HepG2 (cell line): ENCODE data around the gene STBD1. TPM values are rescaled to one million over a fixed set of nuclear protein-coding genes. Genes with fewer than 3 reads are reported as not detected.

ENCODE experiments used
- BCL3 ChIP-seq: sonication (generic); formaldehyde crosslinking; IDR thresholded peaks from 2 replicates; pipeline ENCODE4 v1.5.1; 2020; ENCODE audit warnings: mild to moderate bottlenecking, missing genetic modification reagents, moderate library complexity
- BHLHE40 ChIP-seq: IDR thresholded peaks from 2 replicates; pipeline ENCODE4 v1.6.1; 2011; ENCODE audit warnings: low read length, improper control_type of control experiment
- CREB1 ChIP-seq, 2 experiments: fragments of 450-650 bp in 1 of 2; IDR thresholded peaks; 2 replicates each; pipeline ENCODE4 v1.6.1; 2016 to 2017; ENCODE audit warnings: control low read depth in 1 of 2, mild to moderate bottlenecking in 1 of 2, missing compliant biosample characterization in 1 of 2, missing genetic modification characterization in 1 of 2
- HMGA1 ChIP-seq: sonication (generic); formaldehyde crosslinking; conservative IDR thresholded peaks from 2 replicates; pipeline ENCODE4 v1.4.0; 2020; ENCODE audit warnings: missing genetic modification reagents
- MED13 ChIP-seq: sonication (generic); formaldehyde crosslinking; IDR thresholded peaks from 2 replicates; pipeline ENCODE4 v1.5.0; 2020; ENCODE audit warnings: missing genetic modification reagents
- NRL ChIP-seq: sonication (generic); formaldehyde crosslinking; IDR thresholded peaks from 2 replicates; pipeline ENCODE4 v1.5.0; 2020; ENCODE audit warnings: missing genetic modification reagents, mild to moderate bottlenecking, moderate library complexity, borderline replicate concordance
- PAF1 ChIP-seq: IDR thresholded peaks from 2 replicates; pipeline ENCODE4 v1.6.1; 2016; ENCODE audit warnings: missing genetic modification reagents, missing compliant biosample characterization
- PHF5A ChIP-seq: IDR thresholded peaks from one replicate; pipeline ENCODE4 v1.6.1; 2018; ENCODE audit warnings: low read depth, missing genetic modification reagents; ENCODE audit not compliant: unreplicated experiment
- THAP8 ChIP-seq: sonication (generic); formaldehyde crosslinking; IDR thresholded peaks from 2 replicates; pipeline ENCODE4 v1.5.1; 2020; ENCODE audit warnings: missing genetic modification reagents, mild to moderate bottlenecking, borderline replicate concordance
- ZBTB3 ChIP-seq: sonication (generic); formaldehyde crosslinking; IDR thresholded peaks from 2 replicates; pipeline ENCODE4 v1.4.0; 2020; ENCODE audit warnings: low read depth, mild to moderate bottlenecking, moderate library complexity, missing genetic modification reagents, borderline replicate concordance
- ZNF207 ChIP-seq: fragments of 450-650 bp; IDR thresholded peaks from 2 replicates; pipeline ENCODE4 v1.6.1; 2016; ENCODE audit warnings: antibody characterized with exemption, borderline replicate concordance
- ZNF263 ChIP-seq: sonication (generic); formaldehyde crosslinking; IDR thresholded peaks from 2 replicates; pipeline ENCODE4 v1.4.0; 2020; ENCODE audit warnings: missing genetic modification reagents
- ZNF276 ChIP-seq: sonication (generic); formaldehyde crosslinking; IDR thresholded peaks from 2 replicates; pipeline ENCODE4 v1.4.0; 2020; ENCODE audit warnings: mild to moderate bottlenecking, low read depth, missing genetic modification reagents
- polyA plus RNA-seq, 8 experiments: library from polyadenylated mRNA; depleted of rRNA in 3 of 8; stranded (reverse) in 7 of 8; unstranded in 1 of 8; fragments of >200 nt; fragmentation: Illumina TruSeq in 4 of 8; extraction: Trizol in 4 of 8; gene quantifications; 2 replicates each; pipeline versions ENCODE4 v1.2.1 to v1.2.3, GENCODE V29; 2011 to 2016; ENCODE audit warnings: low read depth in 4 of 8, missing spikeins in 1 of 8, mixed read lengths in 1 of 8; ENCODE audit not compliant: insufficient read depth in 1 of 8
- total RNA-seq, 5 experiments: library from RNA; depleted of rRNA; stranded (reverse); fragments of >200 nt; fragmentation: Illumina TruSeq; extraction: Trizol; gene quantifications; 2 replicates each; pipeline ENCODE4 v1.2.3, GENCODE V29; 2016; ENCODE audit warnings: low read depth in 1 of 5
- TF ChIP-seq, protein P1 (sequence below): sonication (generic); formaldehyde crosslinking; IDR thresholded peaks from 2 replicates; pipeline ENCODE4 v1.8.1; 2023; ENCODE audit warnings: missing genetic modification reagents, mild to moderate bottlenecking, borderline replicate concordance
- TF ChIP-seq, protein P2 (sequence below): sonication (generic); formaldehyde crosslinking; IDR thresholded peaks from 2 replicates; pipeline ENCODE4 v1.5.1; 2020; ENCODE audit warnings: missing genetic modification reagents, mild to moderate bottlenecking, borderline replicate concordance

The STBD1 gene
- total and polyA plus RNA-seq, 2 of the 13 experiments (the other 11 are each of a cell fraction or from before 2014, with no cell fraction given): 2.8 to 4.3 TPM

GRCh38 chr4:76339364-76339763 is 32.8 kb downstream of the STBD1 start (continued):
- TF ChIP-seq ZNF276: no peak
- TF ChIP-seq ZNF263 (CRISPR knock-in tag): no peak
- TF ChIP-seq THAP8 (CRISPR knock-in tag): no peak
- TF ChIP-seq PHF5A (CRISPR knock-in tag): no peak
- TF ChIP-seq CREB1 (IDR thresholded peaks at IDR 0.05): no peak
- TF ChIP-seq CREB1 (CRISPR knock-in tag; IDR thresholded peaks at IDR 0.05): no peak
- TF ChIP-seq BCL3: no peak
- TF ChIP-seq, protein P1, sequence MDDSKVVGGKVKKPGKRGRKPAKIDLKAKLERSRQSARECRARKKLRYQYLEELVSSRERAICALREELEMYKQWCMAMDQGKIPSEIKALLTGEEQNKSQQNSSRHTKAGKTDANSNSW: no peak
- TF ChIP-seq HMGA1: no peak
- no peak for TF ChIP-seq NRL (CRISPR knock-in tag)
- no peak for TF ChIP-seq ZNF207
- TF ChIP-seq PAF1: no peak
- TF ChIP-seq ZBTB3: no peak
- TF ChIP-seq, protein P2, sequence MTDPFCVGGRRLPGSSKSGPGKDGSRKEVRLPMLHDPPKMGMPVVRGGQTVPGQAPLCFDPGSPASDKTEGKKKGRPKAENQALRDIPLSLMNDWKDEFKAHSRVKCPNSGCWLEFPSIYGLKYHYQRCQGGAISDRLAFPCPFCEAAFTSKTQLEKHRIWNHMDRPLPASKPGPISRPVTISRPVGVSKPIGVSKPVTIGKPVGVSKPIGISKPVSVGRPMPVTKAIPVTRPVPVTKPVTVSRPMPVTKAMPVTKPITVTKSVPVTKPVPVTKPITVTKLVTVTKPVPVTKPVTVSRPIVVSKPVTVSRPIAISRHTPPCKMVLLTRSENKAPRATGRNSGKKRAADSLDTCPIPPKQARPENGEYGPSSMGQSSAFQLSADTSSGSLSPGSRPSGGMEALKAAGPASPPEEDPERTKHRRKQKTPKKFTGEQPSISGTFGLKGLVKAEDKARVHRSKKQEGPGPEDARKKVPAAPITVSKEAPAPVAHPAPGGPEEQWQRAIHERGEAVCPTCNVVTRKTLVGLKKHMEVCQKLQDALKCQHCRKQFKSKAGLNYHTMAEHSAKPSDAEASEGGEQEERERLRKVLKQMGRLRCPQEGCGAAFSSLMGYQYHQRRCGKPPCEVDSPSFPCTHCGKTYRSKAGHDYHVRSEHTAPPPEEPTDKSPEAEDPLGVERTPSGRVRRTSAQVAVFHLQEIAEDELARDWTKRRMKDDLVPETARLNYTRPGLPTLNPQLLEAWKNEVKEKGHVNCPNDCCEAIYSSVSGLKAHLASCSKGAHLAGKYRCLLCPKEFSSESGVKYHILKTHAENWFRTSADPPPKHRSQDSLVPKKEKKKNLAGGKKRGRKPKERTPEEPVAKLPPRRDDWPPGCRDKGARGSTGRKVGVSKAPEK (CRISPR knock-in tag): no peak
- TF ChIP-seq BHLHE40: 0 out of 2 replicates have a peak, but pooled peaks have one; percentile 13
- no peak for TF ChIP-seq MED13
